ENCODE results near the gene CUX1.
"Not testable (repeated sequence)": the region's sequence is repeated elsewhere in the genome, so short reads cannot be mapped to it uniquely, and the experiment has no call there.

Gene CUX1

DNA sequence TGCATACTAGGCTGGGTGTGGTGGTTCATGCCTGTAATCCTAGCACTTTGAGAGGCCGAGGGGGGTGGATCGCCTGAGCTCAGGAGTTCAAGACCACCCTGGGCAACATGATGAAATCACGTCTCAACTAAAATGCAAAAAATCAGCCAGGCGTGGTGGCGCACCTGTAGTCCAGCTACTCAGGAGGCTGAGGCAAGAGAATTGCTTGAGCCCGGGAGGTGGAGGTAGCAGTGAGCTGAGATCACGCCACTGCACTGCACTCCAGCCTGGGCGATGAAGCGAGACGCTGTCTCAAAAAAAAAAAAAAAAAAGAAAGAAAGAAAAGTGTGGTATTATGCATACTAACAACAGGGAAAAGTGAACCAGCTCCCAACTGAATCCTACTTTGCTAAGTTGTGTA, 19.3 kb upstream of the CUX1 start:
- DNase-seq (ENCODE audit: low read depth in 2 of 2, low spot score in 1 of 2): not testable (repeated sequence)

DNA sequence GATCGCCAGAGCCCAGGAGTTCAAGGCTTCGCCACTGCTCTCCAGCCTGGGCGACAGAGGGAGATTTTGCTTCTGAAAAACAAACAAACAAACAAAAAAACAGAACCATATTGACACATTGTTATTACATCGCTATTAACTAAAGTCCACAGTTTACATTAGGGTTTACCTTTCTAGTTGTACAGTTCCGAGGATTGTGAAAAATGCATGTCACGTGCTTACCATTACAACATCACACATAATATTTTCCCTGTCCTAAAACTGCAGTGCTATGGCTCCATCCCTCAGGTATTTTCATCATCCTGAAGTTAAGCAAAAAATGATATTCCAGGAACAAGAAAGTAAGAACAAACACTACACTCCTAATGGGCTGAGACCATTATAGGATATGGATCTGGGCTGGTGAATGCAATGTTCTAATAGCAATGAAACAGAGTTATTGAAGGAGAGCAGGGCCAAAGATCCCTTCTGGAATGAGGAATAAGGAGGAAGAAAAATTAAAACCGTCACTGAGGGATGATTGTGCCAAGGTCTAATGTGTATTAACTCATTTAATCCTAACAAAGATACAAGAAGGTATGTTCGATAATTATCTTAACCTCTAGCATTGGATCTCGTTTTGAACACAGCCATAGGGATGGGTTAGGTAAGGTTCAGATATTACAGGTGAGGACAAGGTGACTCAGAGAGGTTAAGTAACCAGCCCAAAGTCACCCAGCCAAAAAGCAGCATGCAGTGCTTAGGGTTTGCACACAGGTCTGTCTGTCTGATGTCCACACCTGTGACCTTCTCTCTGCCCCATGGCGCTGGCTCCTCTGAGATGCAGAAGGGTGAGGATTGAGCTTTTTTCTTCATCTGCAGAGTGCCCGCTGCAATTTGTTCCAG, 14.0 kb upstream of the CUX1 start:
- DNase-seq (ENCODE audit: low read depth in 2 of 2, low spot score in 1 of 2): no peak

DNA sequence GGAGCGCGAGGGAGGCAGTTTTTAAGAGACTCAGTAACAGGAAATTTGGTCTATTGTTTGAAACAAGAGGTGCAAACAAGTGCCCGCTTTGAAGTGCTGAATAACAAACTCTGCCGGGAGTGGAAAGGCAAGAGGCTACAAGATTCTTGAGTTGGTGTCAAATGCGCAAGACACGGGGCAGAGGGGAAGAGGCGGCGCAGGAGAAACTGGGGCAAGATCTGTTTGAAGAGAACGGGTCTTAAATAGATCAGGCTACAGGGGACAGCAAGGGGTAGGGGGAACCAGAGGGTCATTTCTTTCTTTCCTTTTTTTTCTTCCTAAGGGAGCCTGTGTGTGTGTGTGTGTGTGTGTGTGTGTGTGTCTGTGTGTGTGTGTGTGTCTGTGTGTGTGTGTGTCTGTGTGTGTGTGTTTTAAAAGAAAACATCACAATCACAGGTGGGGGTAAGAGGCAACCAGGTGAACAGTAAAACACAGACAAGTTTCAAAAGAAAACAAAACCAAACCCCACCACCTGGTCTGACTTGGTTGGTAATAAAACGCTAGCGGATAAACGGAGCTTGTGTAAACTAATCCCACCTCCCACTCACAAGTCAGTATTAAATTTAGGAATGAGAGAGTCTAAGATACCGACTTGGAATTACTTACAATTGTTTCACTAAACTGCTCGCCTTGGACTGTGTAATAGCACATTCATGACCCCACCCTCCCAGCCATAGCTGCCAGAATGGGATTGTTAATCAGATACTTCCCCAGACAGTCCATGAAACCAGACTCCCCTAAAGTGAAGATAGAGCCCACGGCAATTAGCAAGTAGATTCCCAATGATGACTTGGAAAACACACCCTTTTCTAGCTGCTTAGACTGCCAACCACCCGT, 13.1 kb upstream of the CUX1 start:
- no peak for DNase-seq (ENCODE audit: low read depth in 2 of 2, low spot score in 1 of 2)

DNA sequence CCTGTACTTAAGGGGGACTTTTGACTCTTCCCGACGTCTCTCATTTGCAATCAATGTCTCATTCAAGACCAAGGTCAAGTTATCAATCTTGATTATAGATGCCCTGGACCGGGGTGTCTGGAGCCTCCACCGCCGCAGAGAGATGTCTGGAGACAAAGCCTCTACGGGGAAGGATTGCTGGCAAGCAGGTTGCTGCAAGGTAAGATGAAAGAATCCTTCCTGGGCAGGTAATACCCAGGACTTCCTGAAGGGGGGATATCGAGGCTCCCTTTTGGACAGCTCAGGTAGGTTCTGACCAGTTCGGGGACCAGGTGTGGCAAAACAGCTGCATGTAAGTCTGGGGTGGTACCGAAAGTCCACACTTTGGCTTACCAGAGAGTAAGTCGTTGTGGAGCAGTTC, 12.5 kb upstream of the CUX1 start:
- DNase-seq (ENCODE audit: low read depth in 2 of 2, low spot score in 1 of 2): no peak

DNA sequence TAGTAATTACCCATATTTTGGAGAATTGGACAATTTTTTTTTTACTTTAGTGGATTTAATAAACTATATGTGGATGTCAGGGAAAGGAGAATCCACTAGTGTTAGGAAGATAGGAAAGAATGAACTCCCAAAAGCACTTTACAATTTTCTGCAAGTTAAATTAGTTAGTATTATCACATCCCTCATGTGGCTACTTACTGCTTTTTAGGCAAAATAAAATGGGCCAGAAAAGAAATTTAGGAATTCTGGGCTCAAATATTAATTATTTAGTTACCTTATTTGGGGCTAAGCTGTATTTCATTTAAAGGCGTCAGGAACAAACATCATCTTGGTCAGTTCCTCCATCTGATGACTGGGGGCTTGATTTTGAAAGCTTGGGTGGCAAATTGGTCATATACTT, 4.8 kb upstream of the CUX1 start:
- no peak for DNase-seq (ENCODE audit: low read depth in 2 of 2, low spot score in 1 of 2)

DNA sequence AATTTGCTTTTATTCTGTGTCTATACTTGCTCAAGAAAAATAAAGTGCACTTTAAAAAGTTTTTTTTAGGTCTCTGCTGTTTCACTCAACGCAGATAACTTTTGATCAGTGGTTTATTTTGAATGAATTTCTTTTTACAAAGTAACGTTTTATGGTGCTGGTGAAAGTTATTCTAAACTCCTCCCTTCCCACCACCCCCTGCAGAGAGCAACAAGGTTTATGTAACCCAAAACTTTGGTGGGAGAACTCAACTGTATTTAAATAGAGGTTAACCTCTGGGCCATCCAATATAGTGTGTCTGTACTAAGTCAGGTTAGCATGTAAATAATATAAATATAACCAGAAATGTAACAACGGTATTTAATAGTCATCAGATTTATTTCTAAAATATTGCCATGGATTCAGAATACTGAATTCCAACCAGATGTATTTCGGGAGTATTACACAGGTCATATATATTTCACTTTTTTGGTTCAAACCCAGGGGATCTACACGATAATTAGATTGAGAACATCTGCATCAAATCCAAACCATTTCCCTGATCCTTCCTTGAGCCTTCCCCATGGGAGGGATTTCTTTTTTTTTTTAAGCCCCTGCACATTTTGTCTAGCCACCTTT, 3.9 kb upstream of the CUX1 start:
- no peak for DNase-seq (ENCODE audit: low read depth in 2 of 2, low spot score in 1 of 2)

DNA sequence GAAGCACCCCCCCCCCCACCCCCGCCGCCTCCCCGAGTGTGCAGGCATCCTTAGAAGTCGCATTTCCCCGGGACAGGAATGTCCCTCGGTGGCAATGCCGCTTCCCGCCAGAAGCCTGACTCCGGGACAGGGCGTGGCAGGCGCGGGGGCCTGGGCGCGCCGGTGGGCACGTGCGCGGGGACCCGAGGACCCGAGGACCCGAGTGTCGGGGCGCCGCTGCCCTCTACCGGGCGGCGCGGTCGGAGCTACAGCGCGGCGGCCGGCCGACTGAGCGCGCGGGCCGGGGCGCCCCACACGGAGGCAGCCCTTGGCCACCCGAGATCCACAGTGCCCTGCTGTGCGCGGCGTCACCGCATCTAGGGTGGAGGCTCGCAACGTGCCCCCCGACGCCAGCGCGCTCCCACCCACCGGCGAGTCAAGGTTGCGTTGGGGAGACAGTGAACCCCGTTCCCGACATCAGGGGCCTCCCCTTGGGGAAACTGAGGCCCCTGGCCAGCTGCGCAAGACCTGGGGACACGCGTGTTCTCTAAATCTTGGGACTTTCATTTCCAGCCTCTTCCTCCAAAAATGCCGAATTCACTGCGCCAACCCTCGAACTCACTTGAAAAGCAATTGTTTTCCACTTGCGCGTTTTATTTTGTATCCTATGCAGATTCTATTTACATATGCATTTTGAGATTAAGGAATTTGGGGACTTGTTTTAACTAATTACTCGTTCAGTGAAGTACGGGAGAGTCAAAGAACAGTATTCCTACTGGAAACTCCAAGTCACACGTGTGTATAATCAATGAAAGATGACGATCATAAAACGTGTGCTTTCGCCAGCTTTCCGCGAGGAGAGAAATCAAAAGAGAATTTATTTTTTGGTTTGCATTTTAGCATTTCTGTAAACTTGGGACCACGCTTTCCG, 3.1 kb upstream of the CUX1 start:
- DNase-seq (ENCODE audit: low read depth in 2 of 2, low spot score in 1 of 2): no peak

DNA sequence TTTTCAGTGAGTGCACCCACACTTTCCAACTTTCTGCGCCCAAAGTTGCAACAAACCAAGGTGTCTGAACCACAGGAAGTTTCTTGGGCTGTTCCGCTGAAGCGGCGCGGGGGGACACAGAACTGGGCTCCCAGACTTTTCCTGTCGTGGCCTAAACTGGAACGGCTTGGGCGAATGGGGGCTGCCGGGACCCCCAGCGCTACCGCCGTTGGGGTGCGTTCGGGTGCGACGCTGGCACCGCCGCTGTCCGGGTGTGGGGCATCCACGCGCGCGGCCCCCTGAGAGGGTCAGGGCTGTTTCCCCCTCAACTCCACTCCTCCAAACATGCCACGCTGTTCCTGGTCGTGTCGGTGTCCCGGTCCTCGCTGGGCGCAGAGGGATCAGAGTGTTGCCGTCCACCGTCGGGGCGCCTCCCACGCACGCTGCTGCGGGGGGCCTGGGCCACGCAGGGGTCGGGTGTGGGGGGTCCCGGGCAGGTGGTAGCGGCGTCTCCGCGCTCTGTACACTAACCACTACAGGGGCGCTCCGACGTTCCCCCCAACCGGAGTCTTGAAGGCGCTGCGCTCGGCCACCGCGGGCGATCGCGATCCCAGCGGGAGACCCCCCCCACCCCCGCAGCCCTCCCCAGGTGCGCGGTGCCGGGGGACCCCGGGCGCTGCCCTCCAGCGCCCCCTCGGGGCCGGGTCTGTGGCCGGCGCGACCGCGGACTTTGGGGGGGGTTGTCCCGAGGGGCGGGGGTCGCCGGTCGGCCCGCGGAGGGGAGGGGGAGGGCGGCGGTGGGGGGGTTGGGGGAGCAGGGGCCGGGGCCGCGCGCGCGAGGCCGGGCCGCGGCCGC, 2.2 kb upstream of the CUX1 start:
- DNase-seq (ENCODE audit: low read depth in 2 of 2, low spot score in 1 of 2): peak in 1 of 2 donors; percentile 39

DNA sequence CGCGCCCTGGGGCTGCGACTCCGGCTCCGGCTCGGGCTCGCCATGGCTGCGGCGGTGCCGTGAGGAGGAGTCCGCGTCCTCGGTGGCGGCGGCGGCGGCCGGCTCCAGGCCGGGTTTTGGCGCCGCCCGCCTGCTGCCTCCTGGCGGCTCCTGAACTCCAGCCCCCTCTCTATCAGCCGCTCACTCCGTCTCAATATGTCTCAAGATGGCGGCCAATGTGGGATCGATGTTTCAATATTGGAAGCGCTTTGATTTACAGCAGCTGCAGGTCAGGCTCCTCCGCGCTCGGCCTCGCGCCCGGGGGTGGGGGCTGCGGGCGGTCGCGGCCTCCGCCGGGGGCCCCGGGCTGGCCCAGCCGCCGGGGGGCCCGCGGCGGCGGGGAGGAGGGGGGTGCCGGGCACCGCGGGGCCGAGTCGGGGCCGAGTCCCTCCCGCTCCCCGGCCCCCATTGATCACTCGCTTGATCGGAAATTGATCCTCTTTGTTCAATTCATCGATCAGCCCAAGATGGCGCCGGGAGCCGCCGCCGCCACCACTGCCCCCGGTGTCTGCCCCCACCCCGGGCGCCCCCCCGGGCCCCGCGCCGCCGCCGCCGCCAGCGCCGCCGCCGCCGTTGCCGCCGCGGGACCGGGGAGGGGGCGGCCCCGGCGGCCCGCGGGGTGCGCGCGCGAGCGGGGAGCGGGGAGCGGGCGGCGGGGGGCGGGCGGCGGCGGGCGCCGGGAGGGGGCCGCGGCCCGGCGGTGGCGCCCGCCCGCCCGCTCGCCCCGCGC, 1.4 kb upstream of the CUX1 start:
- DNase-seq (ENCODE audit: low read depth in 2 of 2, low spot score in 1 of 2): no peak

DNA sequence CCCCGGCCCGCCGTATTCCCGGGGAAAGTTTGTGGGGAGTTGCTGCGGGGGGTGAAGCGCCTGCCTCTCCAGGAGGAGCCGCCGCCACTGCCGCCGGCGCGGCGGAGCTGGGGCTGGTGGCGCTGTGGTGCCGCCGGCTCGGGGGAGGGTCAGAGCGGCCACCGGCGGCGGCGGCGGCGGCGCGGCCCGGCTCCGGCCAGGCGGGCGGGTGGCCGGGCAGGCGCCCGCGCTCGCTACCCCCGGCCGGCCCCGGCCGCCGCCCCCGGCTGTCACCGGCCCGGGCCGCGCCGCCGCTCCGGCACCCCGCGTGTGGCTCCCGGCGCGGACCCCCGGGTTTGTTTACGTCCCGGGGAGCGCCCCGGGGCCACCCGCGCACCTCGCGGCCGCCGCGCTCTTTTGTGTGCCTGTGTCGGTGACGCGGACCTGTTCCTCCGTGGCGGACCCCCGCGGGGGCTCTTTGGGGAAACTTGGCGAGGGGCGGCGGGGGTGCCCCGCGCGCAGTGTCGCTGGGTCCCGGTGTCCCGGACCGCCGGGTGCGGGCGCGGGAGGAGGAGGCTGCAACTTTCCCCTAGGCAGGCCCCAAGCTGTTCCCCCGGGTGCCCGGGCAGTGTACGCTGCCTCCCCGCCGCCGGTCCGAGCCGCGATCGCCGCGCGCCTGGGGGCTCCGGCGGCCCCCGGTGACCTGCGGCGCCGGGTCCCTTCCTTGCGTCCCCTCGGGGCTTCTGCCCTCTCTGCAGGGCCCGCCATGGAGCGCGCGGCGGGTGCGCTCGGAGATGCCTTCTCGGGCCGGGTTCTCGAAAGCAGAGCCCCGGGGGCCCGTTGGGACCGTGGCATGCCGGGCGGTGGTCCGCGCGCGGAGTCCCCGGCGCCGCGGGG, 593 bp upstream of the CUX1 start:
- DNase-seq (ENCODE audit: low read depth in 2 of 2, low spot score in 1 of 2): no peak

DNA sequence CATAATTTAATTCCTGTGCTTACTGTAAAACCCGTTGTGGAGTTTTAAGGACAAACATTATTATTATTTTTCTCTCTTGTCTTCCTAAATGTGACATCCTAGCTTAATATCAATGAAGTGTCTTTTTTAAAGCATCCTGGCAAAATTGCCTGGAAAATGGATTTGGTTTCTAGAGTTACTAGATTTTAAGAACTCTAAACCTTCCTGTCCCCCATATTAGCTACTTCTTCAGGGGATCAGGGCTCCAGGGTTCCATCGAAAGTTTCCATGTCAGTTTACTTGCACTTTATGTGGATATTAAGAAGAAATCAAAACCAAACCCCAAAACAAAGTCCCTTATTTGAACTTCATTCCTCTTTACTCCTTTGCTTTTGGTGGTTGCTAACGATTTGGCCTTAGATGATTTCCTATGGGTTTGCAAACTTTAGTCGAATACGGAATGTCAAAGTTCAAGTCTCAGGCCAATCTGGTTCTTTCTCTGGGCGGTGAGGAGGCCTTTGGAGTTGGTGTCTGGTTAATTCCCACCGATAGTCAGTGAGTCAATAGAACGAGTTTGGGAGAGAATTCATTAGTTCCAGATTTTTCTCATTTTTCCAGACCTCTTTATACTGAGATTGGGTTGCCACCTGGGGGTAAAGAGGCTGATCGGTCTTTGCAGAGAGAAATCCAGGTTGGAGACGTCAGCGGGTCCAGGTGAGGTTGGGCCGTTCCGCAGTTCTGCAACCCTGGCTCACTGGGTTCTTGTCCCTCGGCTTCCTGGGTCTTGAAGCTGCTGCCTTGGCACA, 1.1 kb downstream of the CUX1 start:
- DNase-seq (ENCODE audit: low read depth in 2 of 2, low spot score in 1 of 2): no peak

DNA sequence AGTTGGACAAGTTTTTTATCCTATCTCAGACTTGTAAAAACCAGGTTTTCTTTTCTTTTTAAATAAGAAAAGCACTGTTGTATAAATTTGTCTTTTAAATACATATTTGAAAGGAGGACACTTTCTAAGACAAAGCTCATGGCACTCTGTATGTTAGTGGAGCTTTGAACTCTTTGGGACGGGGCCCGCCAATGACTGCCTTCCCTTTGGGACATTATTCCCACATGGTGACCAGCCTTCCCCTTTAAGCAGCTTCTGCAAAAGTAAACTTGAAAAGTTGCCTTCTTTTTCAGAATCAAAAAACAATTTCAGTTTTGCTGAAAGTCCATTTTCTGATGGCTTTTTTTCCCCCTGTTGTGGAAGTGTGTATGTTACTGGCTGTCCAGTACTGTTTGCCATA, 1.8 kb downstream of the CUX1 start:
- no peak for DNase-seq (ENCODE audit: low read depth in 2 of 2, low spot score in 1 of 2)

DNA sequence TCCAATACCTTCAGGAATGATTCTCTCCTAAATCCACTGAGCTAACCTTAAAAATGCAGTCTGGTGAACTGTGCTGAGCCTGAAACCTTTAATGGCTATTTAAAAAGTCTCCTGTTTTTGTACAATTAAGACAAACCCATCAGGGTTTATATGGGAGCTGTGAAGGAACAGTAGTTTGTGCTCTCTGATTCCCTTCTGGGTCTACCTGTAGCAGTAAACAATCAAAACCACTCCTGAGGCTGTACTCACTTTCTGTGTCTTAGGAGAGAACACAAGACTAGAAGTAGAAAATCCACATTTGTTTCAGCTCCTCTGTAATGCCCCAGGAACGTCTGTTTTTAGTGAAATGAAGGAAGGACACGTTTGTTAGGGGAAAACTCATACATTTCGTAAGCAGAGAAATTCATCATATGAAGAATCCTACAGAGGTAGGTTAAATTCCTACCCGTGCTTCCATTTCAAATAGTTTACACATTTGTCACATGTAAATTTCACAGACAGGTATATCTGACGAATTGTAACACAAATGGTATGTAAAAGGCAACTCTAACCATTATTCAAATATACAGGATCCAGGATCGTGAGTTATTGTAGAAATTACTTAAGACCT, 2.6 kb downstream of the CUX1 start:
- DNase-seq (ENCODE audit: low read depth in 2 of 2, low spot score in 1 of 2): no peak

DNA sequence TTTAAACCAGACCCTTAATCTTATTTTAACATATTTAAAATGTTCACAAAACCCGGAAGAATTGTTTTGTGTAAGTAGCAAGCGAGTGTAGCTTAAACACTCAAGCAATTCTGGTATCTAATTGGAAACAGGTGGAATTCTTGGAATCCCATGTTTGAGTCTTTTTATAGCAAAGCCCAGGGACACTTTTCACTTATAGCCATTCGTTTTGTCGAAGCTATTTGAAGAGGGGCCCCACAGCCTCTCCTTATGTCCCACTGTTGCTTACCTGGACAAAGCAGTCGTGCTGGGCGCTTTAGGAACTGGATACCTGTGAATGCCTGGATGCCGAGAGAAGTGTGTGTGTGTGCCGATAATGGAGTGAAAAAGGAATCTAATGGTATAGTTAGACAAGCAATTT, 3.3 kb downstream of the CUX1 start:
- DNase-seq (ENCODE audit: low read depth in 2 of 2, low spot score in 1 of 2): no peak

DNA sequence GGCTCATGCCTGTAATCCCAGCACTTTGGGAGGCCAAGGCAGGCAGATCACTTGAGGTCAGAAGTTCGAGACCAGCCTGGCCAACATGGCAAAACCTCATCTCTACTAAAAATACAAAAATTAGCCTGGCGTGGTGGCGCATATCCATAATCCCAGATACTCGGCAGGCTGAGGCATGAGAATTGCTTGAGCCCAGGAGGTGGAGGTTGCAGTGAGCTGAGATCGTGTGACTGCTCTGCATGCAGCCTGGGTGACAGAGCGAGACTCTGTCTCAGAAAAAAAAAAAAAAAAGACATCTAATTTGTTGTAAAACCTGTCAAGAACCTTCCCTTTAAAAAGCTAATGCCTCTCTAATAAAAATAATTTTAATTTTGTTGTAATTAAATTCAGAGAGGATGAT, 5.2 kb downstream of the CUX1 start:
- not testable (repeated sequence) for DNase-seq (ENCODE audit: low read depth in 2 of 2, low spot score in 1 of 2)

DNA sequence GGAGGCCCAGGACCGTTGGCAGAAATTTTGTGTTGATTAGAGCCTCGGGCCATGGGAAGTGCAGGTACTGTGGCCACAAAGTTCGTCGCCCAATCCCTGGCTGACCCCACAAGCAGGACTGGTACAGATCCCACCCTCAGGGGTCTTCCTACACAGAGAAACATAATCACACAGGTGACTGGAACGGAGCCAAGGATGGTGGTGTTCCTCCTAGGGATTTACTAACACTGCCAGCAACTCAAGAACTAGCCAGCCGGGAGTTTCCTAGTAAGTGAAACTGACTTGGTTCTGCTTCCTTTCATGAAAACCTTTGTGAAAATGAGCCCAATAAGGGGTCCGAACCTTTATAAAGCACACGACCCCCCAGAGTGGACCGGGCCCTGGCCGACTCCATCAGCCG, 5.7 kb downstream of the CUX1 start:
- DNase-seq (ENCODE audit: low read depth in 2 of 2, low spot score in 1 of 2): no peak

DNA sequence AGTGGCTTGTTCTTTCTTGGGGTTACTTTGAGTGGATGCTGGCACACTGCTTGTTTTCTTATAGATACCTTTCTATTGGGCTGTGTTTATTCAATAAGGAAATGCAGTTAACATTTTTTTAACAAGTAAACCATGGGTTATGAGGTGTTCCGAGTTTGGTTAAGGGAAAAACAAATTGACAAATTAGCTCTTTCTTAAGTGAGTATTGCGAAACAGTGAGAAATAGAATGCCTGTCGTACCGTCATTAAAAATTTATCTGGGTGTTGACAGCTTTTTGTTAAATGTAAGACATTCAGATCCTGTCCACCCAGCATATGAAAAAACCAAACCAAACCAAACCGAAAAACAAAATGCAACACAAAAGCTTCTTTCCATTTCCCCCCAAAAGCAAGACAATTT, 6.2 kb downstream of the CUX1 start:
- DNase-seq (ENCODE audit: low read depth in 2 of 2, low spot score in 1 of 2): no peak

All from stimulated activated CD8-positive, alpha-beta memory T cell treated with anti-CD3 and anti-CD28 coated beads, Interleukin-4, amount 100 ng/mL, for 1 hour (primary cell).